Measurements from ENCODE around the gene RAB11FIP4.

RAB11FIP4 gene

GRCh38 chr17:31527606-31528005 lies 136.1 kb downstream of the RAB11FIP4 start:
- no peak for DNase-seq

GRCh38 chr17:31528291-31528874 lies 136.9 kb downstream of the RAB11FIP4 start:
- DNase-seq: no peak

- DNase-seq: no peak
Measured at GRCh38 chr17:31529841-31530251, 138.4 kb downstream of the RAB11FIP4 start.

- no peak for DNase-seq
Measured at GRCh38 chr17:31530391-31530985, 139.0 kb downstream of the RAB11FIP4 start.

GRCh38 chr17:31531336-31531980 lies 140.0 kb downstream of the RAB11FIP4 start:
- DNase-seq: no peak

DNA sequence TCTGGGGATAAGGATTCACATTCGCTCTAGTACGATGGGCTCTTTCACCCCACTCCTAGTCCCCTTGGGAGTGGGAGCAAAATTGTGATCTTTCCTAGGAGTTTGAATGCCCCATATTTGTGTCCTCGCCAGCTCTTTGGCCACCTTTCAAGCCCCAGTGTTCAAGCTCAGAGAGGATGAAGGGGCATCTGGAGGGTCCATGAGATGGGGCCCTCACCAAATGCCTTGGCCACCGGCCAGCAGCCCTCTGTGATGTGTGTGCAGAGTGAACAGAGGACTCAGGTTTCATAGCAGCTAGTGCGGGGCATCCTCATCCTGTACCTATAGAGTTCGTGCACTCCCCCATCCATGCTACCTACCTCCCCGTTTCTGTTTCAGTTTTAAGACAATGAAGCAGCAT lies 140.6 kb downstream of the RAB11FIP4 start:
- peak; percentile 7 for DNase-seq

- DNase-seq: no peak
Measured at GRCh38 chr17:31532526-31532925, 141.1 kb downstream of the RAB11FIP4 start.

DNA sequence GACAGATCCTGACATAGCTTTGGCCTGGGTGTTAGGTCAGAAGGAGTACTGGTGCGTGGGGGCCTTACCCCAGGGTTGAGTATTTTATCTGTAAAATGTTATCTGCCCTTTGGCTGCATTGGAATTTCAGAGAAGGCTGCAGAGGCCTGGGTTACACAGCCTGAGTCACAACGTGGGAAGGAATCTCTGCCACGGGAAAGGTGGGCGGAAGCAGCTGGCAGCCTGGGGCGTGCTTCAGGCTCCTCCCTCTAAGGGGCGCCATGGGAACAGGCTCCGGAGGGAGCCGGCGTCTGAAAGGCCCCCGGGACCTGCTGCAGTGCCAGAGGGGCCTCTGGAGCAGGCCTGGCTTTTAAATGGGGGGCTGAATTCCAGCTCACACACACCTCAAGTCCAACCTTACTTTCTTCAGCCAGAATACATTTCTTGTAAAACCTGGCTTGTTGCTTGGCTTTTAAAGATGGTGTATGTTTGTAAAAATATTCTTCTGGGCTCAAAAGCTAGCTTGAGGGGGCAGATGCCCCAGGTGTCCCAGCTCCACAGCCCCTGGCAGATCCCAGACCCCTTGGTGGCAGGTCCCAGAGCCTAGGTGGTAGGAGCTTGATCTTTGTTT lies 142.2 kb downstream of the RAB11FIP4 start:
- DNase-seq: peak; percentile 76

DNA sequence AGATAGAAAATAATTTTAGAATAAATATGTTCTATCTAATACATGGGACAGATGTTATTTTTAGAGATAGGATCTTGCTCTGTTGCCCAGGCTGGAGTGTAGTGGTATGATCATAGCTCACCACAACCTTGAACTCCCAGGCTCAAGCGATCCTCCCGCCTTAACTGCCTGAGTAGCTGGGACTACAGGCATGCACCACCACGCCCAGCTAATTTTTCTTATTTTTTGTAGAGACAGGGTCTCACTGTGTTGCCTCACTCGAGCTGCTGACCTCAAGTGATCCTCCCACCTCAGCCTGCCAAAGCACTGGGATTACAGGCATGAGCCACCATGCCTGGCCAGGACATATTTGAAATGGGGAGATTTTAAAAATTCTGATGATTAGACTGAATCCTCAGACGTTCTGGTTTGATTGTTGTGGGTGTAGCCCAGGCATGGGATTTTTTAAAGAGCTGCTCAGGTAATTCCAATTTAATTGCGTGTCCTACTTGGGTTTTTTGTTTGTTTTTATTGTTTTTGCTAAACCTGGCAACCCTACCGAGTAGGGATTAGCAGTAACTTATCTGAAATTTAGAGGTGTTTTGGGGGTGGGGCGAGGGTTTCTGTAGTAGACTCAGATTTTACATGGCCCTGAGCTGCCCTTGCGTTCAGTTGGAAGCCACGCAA lies 142.9 kb downstream of the RAB11FIP4 start:
- DNase-seq: no peak

DNA sequence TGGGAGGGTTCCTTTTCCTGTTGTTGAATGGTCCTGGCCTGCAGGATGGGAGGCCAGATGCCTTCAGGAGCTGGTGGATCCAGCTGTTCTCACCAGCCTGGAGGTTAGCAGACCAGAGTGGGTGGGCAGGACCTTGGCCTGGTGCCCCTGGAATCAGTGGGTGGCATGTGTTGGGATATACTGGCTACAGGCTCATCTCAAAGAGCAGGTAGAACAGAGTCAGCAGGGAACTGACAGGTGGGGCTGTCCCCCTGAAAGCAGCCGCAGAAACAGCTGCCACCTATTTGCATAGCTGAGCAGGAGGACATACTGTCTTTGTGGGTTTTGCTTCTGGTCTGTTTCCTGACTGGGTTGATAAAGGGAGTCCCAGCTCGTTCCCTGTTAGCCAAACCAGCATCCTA lies 144.1 kb downstream of the RAB11FIP4 start:
- peak; percentile 78 for DNase-seq

DNA sequence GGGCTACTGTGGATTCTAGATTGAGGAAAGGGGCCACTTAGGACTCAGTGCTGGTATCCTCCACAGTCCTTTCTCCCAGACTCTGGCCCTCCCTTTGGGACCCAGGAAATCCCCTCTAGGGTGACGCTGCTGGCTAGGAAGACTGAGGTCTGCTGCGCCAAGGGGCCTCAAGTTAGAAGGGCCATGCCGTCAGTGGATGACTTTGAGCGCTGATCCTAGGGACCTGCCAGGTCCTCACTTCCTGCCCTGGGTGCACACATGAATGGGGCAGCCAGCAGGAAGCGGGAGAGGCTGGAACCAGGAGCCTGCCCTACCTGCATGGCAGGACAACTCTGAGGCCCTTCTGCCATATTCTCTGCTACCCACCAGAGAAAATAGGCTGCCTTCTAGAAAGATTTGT lies 145.0 kb downstream of the RAB11FIP4 start:
- no peak for DNase-seq

GRCh38 chr17:31537565-31538011 lies 146.1 kb downstream of the RAB11FIP4 start:
- DNase-seq: peak; percentile 29

DNA sequence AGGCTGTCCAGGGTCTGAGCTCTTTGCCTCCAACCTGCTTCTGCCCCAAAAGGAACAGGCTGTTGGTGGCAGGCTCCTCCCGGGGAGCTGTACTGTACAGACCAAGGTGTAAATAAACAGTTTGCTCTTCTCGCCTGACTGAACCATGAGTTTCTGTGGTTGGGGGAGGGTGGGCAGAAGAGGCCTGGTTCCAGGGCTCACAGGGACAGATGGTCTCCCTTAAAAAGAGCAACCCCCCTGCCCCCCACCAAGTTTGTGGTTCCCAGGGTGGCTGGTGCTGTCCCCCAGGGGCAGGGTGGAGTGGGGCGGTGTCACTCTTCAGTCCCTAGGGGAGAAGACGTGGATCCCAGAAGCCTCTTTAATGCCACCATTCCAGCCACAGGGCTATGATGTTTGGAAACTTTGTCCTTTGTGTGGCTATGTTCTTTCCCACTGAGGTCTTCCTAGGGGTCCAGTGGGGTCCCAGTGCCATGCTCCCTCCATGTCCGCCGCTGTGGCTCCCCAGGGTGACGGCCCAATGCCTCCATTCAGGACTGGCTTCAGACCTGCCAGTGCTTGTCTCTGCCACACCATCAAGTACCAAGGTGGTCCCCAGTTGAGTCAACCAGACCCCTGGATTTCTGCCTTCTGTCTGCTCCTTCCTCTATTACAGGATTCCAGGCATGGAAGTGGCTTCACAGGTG lies 146.7 kb downstream of the RAB11FIP4 start:
- DNase-seq: peak; percentile 31

DNA sequence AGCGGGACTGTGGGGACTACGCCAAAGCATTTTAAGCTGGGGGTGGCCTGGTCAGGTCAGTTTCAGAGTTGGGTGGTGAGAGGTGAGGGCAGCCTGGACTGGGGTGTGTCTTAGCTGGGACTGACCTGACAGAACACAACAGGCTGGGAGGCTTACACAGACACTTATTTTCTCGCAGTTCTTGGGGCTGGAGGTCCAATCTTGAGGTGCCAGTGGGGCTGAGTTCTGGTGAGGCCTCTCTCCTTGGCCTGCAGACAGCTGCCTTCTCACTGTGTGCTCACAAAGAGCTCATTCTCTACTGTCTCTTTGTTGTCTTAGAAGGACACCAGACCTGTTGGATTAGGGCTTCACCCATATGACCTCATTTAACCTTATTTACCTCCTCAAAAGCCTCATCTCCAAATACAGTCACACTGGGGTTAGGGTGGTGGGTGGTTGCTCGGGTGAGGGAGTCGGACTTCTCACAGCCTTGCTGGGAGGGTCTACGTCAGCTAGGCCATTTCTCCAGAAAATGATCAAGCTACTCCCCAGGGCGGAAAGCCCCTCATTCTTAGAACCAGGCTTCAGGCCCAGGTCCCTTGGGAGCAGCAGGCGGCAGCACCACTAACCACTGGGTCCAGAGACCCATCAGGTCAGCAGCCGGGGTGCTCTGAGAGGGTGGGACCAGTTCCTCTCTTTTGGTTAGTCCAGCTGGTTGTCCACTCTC lies 149.3 kb downstream of the RAB11FIP4 start:
- no peak for DNase-seq

GRCh38 chr17:31541559-31541958 lies 150.1 kb downstream of the RAB11FIP4 start:
- DNase-seq: peak; percentile 56

DNA sequence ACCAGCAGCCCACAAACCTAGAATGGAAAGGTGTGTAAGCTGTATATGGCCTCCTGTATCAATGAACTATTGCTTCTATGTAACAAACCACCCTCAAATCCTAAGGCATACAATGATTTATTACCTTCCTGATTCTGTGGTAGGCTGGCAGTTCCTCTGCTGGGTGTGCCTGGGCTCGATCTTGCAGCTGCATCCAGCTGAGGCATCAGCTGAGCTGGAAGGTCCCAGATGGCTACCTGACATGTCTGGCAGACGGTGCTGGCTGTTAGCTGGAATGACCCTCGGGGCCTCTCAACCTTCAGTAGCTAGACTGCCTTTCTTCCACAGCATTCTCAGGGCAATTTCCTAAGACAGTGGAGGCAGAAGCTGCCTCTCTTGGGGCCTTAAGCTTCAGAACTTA lies 152.7 kb downstream of the RAB11FIP4 start:
- peak; percentile 61 for DNase-seq

GRCh38 chr17:31546650-31547049 lies 155.2 kb downstream of the RAB11FIP4 start:
- no peak for DNase-seq

GRCh38 chr17:31548709-31549108 lies 157.2 kb downstream of the RAB11FIP4 start:
- DNase-seq: peak; percentile 38

DNA sequence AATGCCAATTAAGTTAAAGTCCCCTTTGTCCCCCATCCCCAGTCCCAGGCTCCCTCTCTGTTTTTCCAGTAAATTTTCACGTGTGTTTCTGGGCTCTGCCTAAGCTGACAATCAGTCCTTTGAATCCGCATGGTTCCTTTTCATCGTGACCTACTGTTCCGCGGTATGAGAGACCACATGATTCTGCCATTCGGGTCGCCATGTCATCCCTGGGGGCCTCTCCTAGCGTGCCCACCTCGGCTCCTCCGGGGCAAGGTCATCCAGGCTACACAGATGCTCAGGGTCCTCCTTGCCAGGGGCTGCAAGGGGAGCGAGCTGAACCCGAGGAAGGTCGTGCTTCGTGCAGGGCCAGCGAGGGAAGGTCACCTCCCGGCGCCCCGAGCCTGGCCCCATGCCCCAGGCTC lies 157.6 kb downstream of the RAB11FIP4 start:
- DNase-seq: peak; percentile 53

DNA sequence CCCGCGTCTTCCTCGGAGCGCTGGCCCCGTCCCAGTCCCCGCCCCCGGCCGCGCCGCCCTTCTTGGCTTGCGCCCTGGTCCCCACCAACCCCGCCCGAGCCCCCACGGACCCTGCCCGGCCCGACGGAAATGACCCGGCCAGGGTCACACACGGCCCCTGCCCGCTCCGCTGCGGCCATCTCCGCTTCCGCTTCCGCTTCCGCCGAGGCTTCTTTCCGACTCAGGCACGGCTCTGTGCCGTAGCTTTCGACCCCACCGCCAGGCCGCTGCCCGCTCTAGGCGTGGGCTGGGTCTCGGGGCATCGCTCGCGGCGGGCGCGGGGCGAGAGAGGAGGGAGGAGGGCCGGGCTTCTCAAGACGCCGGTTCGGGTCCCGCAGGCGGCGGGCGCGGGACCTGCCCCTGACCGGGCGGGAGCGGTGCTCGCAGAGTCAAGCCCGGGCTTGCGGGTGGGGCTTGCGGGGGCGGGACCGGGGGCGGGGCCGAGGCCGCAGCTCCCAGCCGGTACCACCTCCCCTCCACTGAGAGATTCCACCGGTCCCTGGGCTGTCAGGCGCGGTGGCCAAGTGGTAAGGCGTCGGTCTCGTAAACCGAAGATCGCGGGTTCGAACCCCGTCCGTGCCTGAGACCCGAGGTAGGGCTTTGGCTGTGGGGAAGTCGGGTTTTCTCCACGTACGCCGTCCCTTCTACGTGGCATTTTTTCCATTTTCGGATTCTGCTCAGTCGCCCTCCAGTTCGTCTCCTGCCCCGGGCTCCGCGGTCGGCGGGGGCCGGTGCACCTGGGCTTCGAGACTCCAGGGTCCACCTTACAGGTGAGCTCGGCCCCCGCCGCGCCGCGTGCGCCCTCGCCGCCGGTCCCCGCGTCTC lies 158.3 kb downstream of the RAB11FIP4 start:
- peak; percentile 97 for DNase-seq

All from NCI-H69 (cell line).